ENCODE results near the gene TOP3B.
A peak's percentile ranks its signal among the peaks of the same experiment; 100 is the strongest.

The TOP3B gene

GRCh38 chr22:21982338-21982965, at the start of gene TOP3B:
Gene TOP3B (minus strand): TSS chr22:21982787. CDS start chr22:21975709, 7,078 bp downstream.
- H3K4me1 Mint-ChIP-seq = peaks cover 24% of the 10 kb centered on the region
- no peaks in the 10 kb centered on the region for H3K9me3 Mint-ChIP-seq
- H3K36me3 Mint-ChIP-seq (ENCODE audit: low read depth) = peaks cover 5% of the 10 kb centered on the region
- H3K27me3 Mint-ChIP-seq = no peaks in the 10 kb centered on the region
- ATAC-seq (peak; percentile 93), DNase-seq (peak; percentile 88)
- peak within 1 kb of the TSS; percentile 80 for H3K27ac Mint-ChIP-seq
- H3K4me3 Mint-ChIP-seq = peak within 1 kb of the TSS; percentile 88

GRCh38 chr22:22031183-22031945, 48.8 kb upstream of the TOP3B start:
- H3K9me3 Mint-ChIP-seq = no peaks in the 10 kb centered on the region
- H3K4me3 Mint-ChIP-seq = no peak overlapping the region
- no peak overlapping the region for H3K27ac Mint-ChIP-seq
- peaks cover 8% of the 10 kb centered on the region for H3K27me3 Mint-ChIP-seq
- no peaks in the 10 kb centered on the region for H3K36me3 Mint-ChIP-seq (ENCODE audit: low read depth)
- H3K4me1 Mint-ChIP-seq = peaks cover 15% of the 10 kb centered on the region
- DNase-seq (no peak), ATAC-seq (no peak)

- ATAC-seq = no peak
- no peak overlapping the region for H3K4me3 Mint-ChIP-seq
- peaks cover 12% of the 10 kb centered on the region for H3K4me1 Mint-ChIP-seq
These were observed 48.1 kb upstream of the TOP3B start for GRCh38 chr22:22030493-22031182.

GRCh38 chr22:22027955-22028354, 45.4 kb upstream of the TOP3B start:
- no peak overlapping the region for H3K27ac Mint-ChIP-seq

More at GRCh38 chr22:22030493-22031182, 48.1 kb upstream of the TOP3B start:
- H3K27me3 Mint-ChIP-seq = peaks cover 3% of the 10 kb centered on the region
- H3K27ac Mint-ChIP-seq = no peak overlapping the region
- H3K36me3 Mint-ChIP-seq (ENCODE audit: low read depth) = no peaks in the 10 kb centered on the region
- DNase-seq = no peak
- no peaks in the 10 kb centered on the region for H3K9me3 Mint-ChIP-seq

GRCh38 chr22:22026157-22026831, 43.7 kb upstream of the TOP3B start:
- ATAC-seq (no peak), DNase-seq (no peak)
- H3K36me3 Mint-ChIP-seq (ENCODE audit: low read depth) = no peaks in the 10 kb centered on the region
- H3K27ac Mint-ChIP-seq = peak overlapping the region; percentile 18
- H3K4me1 Mint-ChIP-seq = peaks cover 10% of the 10 kb centered on the region
- no peaks in the 10 kb centered on the region for H3K9me3 Mint-ChIP-seq
- no peaks in the 10 kb centered on the region for H3K27me3 Mint-ChIP-seq
- H3K4me3 Mint-ChIP-seq = no peak overlapping the region

More at GRCh38 chr22:22027955-22028354, 45.4 kb upstream of the TOP3B start:
- H3K4me1 Mint-ChIP-seq = peaks cover 10% of the 10 kb centered on the region
- DNase-seq (no peak), ATAC-seq (no peak)
- no peak overlapping the region for H3K4me3 Mint-ChIP-seq
- H3K9me3 Mint-ChIP-seq = no peaks in the 10 kb centered on the region
- no peaks in the 10 kb centered on the region for H3K36me3 Mint-ChIP-seq (ENCODE audit: low read depth)
- no peaks in the 10 kb centered on the region for H3K27me3 Mint-ChIP-seq

GRCh38 chr22:22025320-22026156, 43.0 kb upstream of the TOP3B start:
- Mint-ChIP-seq H3K4me1 (peaks cover 6% of the 10 kb centered on the region), H3K27ac (no peak overlapping the region)

GRCh38 chr22:22024440-22024839, 41.9 kb upstream of the TOP3B start:
- Mint-ChIP-seq H3K27ac (no peak overlapping the region), H3K9me3 (no peaks in the 10 kb centered on the region), H3K4me1 (peaks cover 6% of the 10 kb centered on the region), H3K4me3 (no peak overlapping the region), H3K36me3 (ENCODE audit: low read depth) (no peaks in the 10 kb centered on the region), H3K27me3 (no peaks in the 10 kb centered on the region)
- ATAC-seq (no peak), DNase-seq (no peak)

More at GRCh38 chr22:22025320-22026156, 43.0 kb upstream of the TOP3B start:
- Mint-ChIP-seq H3K36me3 (ENCODE audit: low read depth) (no peaks in the 10 kb centered on the region), H3K4me3 (no peak overlapping the region), H3K9me3 (no peaks in the 10 kb centered on the region), H3K27me3 (no peaks in the 10 kb centered on the region)
- ATAC-seq = no peak
- no peak for DNase-seq

GRCh38 chr22:22023581-22024137, 41.1 kb upstream of the TOP3B start:
- DNase-seq = no peak
- H3K36me3 Mint-ChIP-seq (ENCODE audit: low read depth) = no peaks in the 10 kb centered on the region
- H3K4me3 Mint-ChIP-seq = no peak overlapping the region

GRCh38 chr22:22022947-22023534, 40.5 kb upstream of the TOP3B start:
- Mint-ChIP-seq H3K27ac (no peak overlapping the region), H3K27me3 (no peaks in the 10 kb centered on the region), H3K36me3 (ENCODE audit: low read depth) (no peaks in the 10 kb centered on the region), H3K9me3 (no peaks in the 10 kb centered on the region), H3K4me1 (peaks cover 6% of the 10 kb centered on the region), H3K4me3 (no peak overlapping the region)
- no peak for ATAC-seq
- no peak for DNase-seq

More at GRCh38 chr22:22023581-22024137, 41.1 kb upstream of the TOP3B start:
- no peak overlapping the region for H3K27ac Mint-ChIP-seq
- peaks cover 6% of the 10 kb centered on the region for H3K4me1 Mint-ChIP-seq
- H3K27me3 Mint-ChIP-seq = no peaks in the 10 kb centered on the region
- H3K9me3 Mint-ChIP-seq = no peaks in the 10 kb centered on the region
- ATAC-seq = no peak

GRCh38 chr22:22022255-22022840, 39.8 kb upstream of the TOP3B start:
- Mint-ChIP-seq H3K9me3 (no peaks in the 10 kb centered on the region), H3K4me3 (no peak overlapping the region), H3K36me3 (ENCODE audit: low read depth) (no peaks in the 10 kb centered on the region), H3K27me3 (no peaks in the 10 kb centered on the region), H3K4me1 (peaks cover 6% of the 10 kb centered on the region), H3K27ac (no peak overlapping the region)
- ATAC-seq (no peak), DNase-seq (no peak)

GRCh38 chr22:22021162-22021750, 38.7 kb upstream of the TOP3B start:
- peaks cover 4% of the 10 kb centered on the region for H3K4me1 Mint-ChIP-seq
- no peak for ATAC-seq

GRCh38 chr22:22020425-22020852, 37.9 kb upstream of the TOP3B start:
- Mint-ChIP-seq H3K27ac (no peak overlapping the region), H3K36me3 (ENCODE audit: low read depth) (no peaks in the 10 kb centered on the region), H3K27me3 (no peaks in the 10 kb centered on the region), H3K4me1 (peaks cover 3% of the 10 kb centered on the region), H3K4me3 (no peak overlapping the region), H3K9me3 (no peaks in the 10 kb centered on the region)
- ATAC-seq (no peak), DNase-seq (no peak)

More at GRCh38 chr22:22021162-22021750, 38.7 kb upstream of the TOP3B start:
- Mint-ChIP-seq H3K27me3 (no peaks in the 10 kb centered on the region), H3K27ac (no peak overlapping the region), H3K9me3 (no peaks in the 10 kb centered on the region), H3K36me3 (ENCODE audit: low read depth) (no peaks in the 10 kb centered on the region), H3K4me3 (no peak overlapping the region)
- no peak for DNase-seq

All from activated naive CD8-positive, alpha-beta T cell treated with anti-CD3 and anti-CD28 coated beads, Interleukin-2, amount 50 U/mL, for 24 hours (primary cell).